Activated T-helper 2 cell treated with anti-CD3 and anti-CD28 coated beads, Interferon-gamma antibody, Interleukin-2, Interleukin-4, amounts not matched to agents 10 μg/mL and 5 μg/mL and 100 μg/mL, durations not matched to agents 14 hours and 24 hours and 36 hours (primary cell): ENCODE measurements around the gene NUTM2G. TPM values are rescaled to one million over a fixed set of nuclear protein-coding genes. Genes with fewer than 3 reads are reported as not detected.
"Not testable (repeated sequence)": the region's sequence is repeated elsewhere in the genome, so short reads cannot be mapped to it uniquely, and the experiment has no call there.

Experiments used
- DNase-seq: peaks from one replicate; pipeline ENCODE4 v3.0.0; 2021; ENCODE audit warnings: low spot score
- H3K27ac Mint-ChIP-seq: one replicate; pipeline ENCODE4 v1.8.0; 2021; ENCODE audit warnings: mixed read lengths
- H3K27me3 Mint-ChIP-seq: one replicate; pipeline ENCODE4 v1.8.0; 2021; ENCODE audit warnings: low read depth, mixed read lengths
- H3K36me3 Mint-ChIP-seq: one replicate; pipeline ENCODE4 v1.8.0; 2021; ENCODE audit warnings: low read depth, mixed read lengths
- H3K4me1 Mint-ChIP-seq: one replicate; pipeline ENCODE4 v1.8.0; 2021; ENCODE audit warnings: low read depth, mixed read lengths
- H3K4me3 Mint-ChIP-seq: one replicate; pipeline ENCODE4 v1.8.0; 2021; ENCODE audit warnings: low read depth, mild to moderate bottlenecking, moderate library complexity, mixed read lengths
- H3K9me3 Mint-ChIP-seq: one replicate; pipeline ENCODE4 v1.8.0; 2021; ENCODE audit warnings: mixed read lengths
- intact Hi-C: fragments of 100-400 bp; cut with micrococcal nuclease; formaldehyde crosslinking; loops from one replicate; pipeline ENCODE4 v1.15.1; 2023
- total RNA-seq: library from RNA; stranded (reverse); gene quantifications from 2 replicates; pipeline ENCODE4 v1.2.3, GENCODE V29; 2022

Gene NUTM2G
- total RNA-seq, 1 donor from 2014 or later, result not detected

- H3K27me3 Mint-ChIP-seq, result not testable (repeated sequence)
- H3K36me3 Mint-ChIP-seq, result peaks cover 13% of the 10 kb centered on the region
These were observed 45.4 kb downstream of the NUTM2G start for GRCh38 chr9:96974037-96974436.

GRCh38 chr9:96983496-96984122, 55.0 kb downstream of the NUTM2G start:
- H3K27me3 Mint-ChIP-seq, DNase-seq, H3K4me1 Mint-ChIP-seq, intact Hi-C loops, H3K9me3 Mint-ChIP-seq, H3K4me3 Mint-ChIP-seq, H3K36me3 Mint-ChIP-seq, H3K27ac Mint-ChIP-seq: not testable (repeated sequence)

More at GRCh38 chr9:96974037-96974436, 45.4 kb downstream of the NUTM2G start:
- DNase-seq, intact Hi-C loops, H3K27ac Mint-ChIP-seq, H3K9me3 Mint-ChIP-seq, H3K4me3 Mint-ChIP-seq: not testable (repeated sequence)
- H3K4me1 Mint-ChIP-seq, result peaks cover 18% of the 10 kb centered on the region

- H3K4me1 Mint-ChIP-seq, H3K27me3 Mint-ChIP-seq, H3K36me3 Mint-ChIP-seq, H3K27ac Mint-ChIP-seq, H3K4me3 Mint-ChIP-seq, H3K9me3 Mint-ChIP-seq, DNase-seq, intact Hi-C loops: not testable (repeated sequence)
These were observed 55.5 kb downstream of the NUTM2G start for GRCh38 chr9:96984139-96984538.

- H3K27me3 Mint-ChIP-seq, H3K9me3 Mint-ChIP-seq, H3K4me3 Mint-ChIP-seq, H3K27ac Mint-ChIP-seq, DNase-seq, H3K36me3 Mint-ChIP-seq, intact Hi-C loops: not testable (repeated sequence)
- peaks cover 12% of the 10 kb centered on the region for H3K4me1 Mint-ChIP-seq
These were observed 56.2 kb downstream of the NUTM2G start for GRCh38 chr9:96984887-96985286.

Other genes starting within 250 kb of the NUTM2G start
- gene ZNF510, start 150.8 kb upstream of the NUTM2G start, total RNA-seq, result 7.1 and 9.7 TPM in 2 replicates
- 4.5 and 4.7 TPM in 2 replicates for gene ZNF782, start 74.3 kb upstream of the NUTM2G start, total RNA-seq
- gene CTSV, start 110.3 kb downstream of the NUTM2G start, total RNA-seq, result 0.48 and 0.78 TPM in 2 replicates